CD4-positive, alpha-beta T cell treated with Interleukin-21 for 1 hour (primary cell): ENCODE data around the gene CIDEA.
"Not testable (repeated sequence)": the region's sequence is repeated elsewhere in the genome, so short reads cannot be mapped to it uniquely, and the experiment has no call there.

ENCODE experiments used
- DNase-seq: peaks from one replicate; pipeline ENCODE4 v3.0.0-alpha.2; 2020

Gene CIDEA

GRCh38 chr18:12242658-12243260 lies 11.4 kb upstream of the CIDEA start:
- no peak for DNase-seq

GRCh38 chr18:12243272-12243671 lies 10.9 kb upstream of the CIDEA start:
- not testable (repeated sequence) for DNase-seq

DNA sequence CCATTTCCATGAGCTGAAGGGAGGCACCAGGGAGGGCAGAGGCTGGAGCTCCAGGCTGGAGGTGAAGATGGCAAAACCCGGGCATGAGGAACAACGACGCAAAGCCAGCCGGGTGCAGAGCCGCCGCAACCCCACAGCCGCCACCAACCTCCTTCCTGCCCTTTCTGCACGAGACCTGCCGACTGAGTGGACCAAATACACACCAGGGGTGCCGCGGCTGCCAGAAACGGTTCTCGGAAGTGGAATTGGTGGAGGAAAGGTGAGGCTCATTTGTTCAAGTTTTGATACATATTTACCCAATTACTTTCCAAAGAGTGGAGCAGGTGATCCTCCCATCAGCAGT lies 8.4 kb upstream of the CIDEA start:
- DNase-seq = no peak

GRCh38 chr18:12246849-12247808 lies 7.0 kb upstream of the CIDEA start:
- DNase-seq = no peak

GRCh38 chr18:12247946-12248345 lies 6.2 kb upstream of the CIDEA start:
- no peak for DNase-seq

DNA sequence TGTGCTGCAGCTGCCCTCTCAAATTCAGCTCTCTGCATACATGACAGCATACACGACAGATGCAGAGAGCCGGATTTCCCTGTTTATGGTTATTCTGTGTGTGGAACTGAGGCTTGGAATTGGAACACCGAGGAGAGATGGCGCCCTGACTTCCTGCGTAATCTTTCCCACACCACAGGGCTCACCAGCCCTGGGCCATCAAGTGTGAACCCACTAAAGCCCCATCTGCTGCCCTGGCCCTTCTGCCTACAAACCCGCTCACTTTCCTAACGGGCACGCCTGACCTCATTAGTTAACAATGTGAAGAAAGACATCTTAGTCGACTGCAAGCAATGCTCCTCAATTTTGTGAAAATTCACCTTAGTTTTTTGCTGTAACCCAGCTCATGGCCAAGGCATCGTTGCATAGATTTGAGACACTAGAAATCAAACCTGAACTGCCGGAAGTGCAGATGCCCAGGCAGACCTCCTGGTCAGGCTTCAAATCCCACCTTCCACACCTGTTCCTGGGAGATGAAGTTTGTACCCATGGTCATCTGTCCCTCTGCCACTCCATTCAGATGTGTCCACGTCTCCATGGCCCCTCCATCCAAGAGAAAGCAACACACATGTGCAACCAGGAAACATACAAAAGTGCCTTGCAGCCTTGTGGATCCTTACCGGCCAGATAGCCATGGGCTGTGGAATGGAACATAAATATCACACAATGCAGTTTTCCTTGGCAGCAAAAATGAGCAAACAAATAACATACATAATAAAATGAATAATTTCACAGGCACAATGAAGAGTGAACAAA lies 5.0 kb upstream of the CIDEA start:
- no peak for DNase-seq

DNA sequence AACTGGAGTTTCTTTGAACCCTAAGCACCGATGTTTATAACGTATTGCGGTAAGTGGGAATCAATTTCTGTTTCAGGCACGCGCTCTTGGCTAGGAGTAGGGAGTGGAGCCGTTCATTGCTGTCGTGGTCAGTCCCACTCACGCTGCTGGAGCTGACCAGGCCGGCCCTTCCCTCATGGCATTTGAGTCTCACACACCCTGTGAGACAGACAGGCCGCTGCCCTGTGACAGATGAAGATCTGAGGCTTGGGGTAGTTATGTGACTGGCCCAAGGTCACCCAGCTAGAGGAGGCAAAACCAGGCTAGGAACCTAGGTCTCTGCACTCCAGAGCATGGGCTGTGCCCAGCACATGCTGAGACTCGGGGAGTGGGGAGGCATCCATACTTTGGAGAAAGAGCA lies 2.9 kb upstream of the CIDEA start:
- no peak for DNase-seq

DNA sequence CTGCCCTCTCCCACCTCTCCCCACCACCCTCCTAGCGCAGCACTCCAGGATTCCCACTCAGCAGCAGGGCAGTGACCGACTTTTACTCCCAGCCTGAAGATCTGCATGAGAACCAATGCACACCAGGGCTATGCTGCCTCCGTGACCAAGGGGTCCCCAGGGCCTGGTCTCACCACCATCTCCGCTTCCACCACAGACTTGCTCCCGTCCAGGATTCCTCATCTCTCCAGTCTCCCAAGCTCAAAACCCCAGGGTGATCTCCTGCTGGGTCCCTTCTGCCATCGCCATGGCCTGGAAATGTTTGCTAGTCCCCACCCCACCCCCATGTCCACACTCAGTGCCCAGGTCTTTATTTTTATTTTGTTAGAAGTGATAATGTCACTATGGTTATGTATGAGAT lies 2.1 kb upstream of the CIDEA start:
- no peak for DNase-seq

DNA sequence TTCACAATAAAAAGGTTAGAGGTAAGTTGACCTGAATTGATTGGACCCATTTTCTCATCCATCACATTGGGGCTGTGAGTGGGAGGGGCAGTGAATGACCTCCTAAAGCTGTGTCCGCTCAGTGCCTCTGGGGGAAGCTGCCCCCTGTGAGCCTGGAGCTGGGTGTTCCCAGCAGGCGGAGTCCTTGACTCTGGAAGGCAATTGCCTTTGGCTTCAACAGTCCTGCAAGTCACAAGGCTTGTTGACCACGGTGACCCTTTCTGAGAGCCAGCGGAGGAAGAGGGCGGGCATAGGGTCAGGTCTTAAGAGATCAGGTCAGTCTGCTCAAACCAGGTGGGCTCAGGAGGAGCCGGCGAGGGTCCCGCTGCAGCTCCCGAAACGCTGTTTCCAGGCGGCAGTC lies 1.1 kb upstream of the CIDEA start:
- no peak for DNase-seq

DNA sequence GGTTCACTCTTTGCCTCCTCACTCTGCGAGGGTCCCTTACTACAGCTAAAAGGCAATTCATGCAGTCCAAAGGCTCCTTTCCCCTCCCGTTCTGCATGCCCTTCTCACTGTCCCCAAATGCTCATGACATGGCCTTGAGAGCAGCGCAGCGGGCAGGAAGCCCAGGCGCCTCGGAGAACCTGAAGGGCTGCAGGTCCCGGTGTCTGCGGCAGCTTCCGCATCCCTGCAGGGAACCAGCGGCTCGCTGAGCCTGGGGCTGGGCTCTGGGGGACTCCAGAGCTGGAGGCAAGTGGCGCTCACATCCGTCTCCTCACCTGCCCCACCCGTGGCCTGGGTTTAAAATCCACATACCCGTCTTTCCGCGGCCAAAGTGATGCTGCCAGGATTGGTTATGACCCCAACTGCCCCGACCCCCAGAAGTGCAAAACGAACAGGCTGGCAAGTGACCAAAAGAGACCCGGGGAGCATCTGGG lies 462 bp upstream of the CIDEA start:
- no peak for DNase-seq

DNA sequence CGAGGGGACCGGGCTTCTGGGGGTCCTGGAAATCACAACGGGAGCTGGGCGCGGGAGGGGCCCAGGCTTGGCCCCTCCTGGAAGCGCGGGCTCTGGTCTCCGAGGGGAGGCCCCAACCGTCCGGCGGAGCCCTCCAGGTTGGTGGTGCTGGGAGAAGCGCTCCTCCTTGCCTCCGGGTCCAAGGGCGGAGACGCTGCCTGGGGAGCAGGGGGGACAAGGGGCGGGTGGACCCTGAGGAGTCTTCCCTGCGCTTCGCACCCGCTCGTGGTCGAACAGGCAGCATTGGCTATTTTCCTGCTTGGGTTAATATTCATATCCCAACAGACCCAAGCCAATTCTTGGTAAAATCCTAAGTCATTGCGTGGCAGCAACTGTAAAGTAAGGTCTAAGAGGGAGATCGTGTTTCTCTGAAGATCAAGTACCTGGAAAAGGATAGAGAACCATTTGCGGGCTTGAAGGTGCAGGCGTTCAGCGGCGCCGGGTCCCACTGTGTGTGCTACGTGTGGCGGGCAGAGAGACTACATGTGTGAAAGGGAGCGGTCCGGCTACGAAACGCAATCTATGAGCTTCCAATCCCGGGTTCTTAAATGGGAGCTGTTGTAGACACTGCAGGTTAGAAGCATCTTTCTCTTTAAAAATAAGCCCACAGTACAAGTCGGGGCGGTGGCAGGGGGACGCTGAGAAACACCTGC lies 805 bp downstream of the CIDEA start:
- DNase-seq = no peak

GRCh38 chr18:12255626-12256026 lies 1.5 kb downstream of the CIDEA start:
- DNase-seq = no peak

DNA sequence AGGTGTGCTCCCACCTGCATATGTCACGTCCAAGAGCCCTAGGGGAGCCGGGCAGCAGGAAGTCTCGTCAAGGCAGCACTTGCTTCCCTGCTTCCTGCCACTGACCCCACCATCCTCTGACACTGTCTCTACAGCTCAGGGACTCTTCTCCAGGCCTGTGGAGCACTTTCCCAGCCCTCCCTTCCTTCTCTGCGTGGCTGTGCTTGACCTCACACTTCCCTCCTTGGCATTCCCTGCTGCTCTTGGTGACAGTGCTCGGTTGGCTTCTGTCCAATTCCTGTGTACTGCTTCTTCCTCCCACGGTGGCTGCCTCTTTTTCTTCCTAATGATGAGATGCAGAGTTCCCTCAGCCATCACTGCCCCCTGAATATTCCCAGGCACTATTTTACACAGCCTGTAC lies 2.8 kb downstream of the CIDEA start:
- DNase-seq = no peak

DNA sequence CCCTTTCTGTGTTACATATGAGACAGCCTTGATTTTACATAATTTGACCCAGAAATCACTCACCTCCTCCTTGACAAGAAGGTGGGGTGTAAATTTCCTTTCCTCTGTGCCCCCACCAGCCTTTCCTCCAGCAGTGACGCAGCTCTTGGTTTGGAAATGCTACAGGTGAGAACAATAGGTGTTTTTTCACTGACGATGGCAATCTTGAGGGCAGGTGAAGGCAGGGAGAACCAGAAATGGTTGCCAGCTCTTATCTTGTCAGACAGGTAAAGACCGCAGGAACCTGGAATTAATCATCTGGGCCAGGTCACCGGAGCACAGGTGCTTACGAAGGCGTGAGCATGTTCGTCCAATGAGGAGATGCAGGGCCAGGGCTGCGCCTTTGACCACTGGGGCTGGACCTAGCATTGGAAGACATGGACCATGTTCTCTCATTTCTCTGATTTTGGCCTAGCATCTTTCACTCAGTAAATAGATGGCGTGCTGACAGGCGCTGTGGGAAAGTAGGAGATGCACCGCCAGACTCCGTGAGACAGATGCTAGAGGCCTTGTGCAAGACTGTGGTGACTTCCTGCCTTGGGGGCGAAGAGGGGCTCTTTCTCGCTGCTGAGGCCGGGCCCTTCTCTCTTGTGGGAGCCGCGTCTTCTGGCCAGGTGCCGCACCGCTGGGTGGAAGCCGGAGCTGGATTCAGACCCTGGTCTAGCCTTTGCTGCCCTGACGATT lies 4.0 kb downstream of the CIDEA start:
- DNase-seq = no peak

- DNase-seq = no peak
Observed at GRCh38 chr18:12258719-12259705, 4.9 kb downstream of the CIDEA start.

GRCh38 chr18:12262748-12263147 lies 8.6 kb downstream of the CIDEA start:
- no peak for DNase-seq

DNA sequence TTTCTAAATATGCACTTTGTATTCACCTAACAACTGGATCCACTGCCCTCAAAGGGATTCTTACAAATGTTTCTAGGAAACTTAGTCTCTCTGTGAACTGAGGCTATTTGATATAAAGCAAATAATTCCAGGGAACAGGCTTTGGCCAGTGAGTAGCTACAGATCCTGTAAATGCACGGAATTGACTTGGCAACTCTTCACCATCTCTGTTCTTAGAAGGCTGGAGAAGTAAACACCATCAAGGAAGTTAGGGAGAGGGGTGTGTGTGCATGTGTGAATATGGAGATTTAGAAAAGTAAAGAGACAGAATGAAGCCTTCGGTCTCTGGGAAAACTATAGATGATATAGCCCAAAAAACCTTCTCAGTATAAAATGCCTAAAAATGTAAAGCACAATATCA lies 10.7 kb downstream of the CIDEA start:
- no peak for DNase-seq

DNA sequence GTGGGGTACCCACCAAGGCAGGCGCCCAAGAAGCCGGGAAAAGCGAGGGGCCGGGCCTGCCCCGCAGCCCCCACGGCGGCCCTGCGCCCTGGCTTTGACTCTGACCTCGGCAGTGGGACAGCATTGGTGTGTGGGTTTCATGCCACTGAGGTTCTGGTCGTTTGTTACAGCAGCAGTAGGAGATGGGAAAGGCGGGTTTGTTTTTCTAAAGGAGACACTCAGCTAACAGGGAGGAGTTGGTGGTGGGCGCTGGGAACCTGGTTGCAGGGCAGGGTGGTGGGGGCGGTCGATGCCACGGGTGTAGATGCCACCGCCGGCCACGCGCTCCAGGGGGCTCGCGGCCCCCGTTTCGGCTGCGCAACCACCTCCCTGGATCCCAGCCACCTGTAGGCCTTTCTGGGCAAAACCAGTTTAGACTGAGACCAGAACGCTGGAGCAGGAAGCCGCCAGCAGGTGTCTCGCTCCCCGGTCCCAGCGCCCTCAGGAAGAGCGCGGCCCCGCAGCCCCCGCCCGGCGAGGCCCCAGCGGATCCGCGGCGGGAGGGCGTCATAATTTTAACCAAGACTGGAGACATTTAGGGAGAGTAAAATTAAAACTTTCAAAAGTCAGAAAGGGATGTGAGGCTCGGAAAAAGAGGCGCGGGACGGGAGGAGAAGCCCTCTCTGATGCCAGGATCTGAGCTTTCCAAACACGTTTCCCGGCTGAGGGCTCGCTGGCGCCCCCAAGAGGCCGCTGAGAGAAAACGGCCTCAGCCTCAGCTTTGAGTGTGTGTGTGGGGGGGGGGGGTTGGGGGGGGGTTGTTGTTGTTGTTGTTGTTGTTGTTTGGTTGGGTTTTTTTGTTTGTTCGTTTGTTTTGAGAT lies 17.4 kb downstream of the CIDEA start:
- DNase-seq = peak; percentile 30

DNA sequence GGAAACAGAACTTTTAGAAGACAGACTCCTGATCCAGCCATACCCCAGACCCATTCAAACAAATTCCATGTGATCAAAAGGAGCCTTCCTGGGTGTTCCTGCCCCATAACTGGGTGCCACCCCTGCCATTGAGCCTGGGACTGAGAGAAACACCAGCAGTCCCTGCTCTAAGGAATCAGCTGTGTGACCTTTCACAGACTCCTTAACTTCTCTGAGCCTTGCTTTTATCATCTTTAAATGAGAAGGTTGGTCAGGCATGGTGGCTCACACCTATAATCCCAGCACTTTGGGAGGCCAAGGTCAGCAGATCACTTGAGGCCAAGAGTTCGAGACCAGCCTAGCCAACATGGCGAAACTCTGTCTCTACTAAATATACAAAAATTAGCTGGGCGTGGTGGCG lies 20.6 kb downstream of the CIDEA start:
- no peak for DNase-seq
